Caco-2 (cell line): ENCODE measurements around the gene IARS1. TPM values are rescaled to one million over a fixed set of nuclear protein-coding genes. Genes with fewer than 3 reads are reported as not detected.

Experiments
- BruUV-seq: library from RNA; stranded (reverse); fragments of 400-500 nt; replicated peaks from 2 replicates; lab custom pipeline; 2021; lab: Mats Ljungman, UMichigan
- CTCF ChIA-PET: fragments of 300-600 bp; sonication (Branson Sonifier 250); formaldehyde crosslinking; loops from one replicate; lab custom pipeline; 2022; ENCODE audit warnings: antibody characterized with exemption; lab: Charles Lee
- POLR2A ChIA-PET: fragments of 300-600 bp; sonication (Branson Sonifier 250); formaldehyde crosslinking; loops from one replicate; lab custom pipeline; 2022; ENCODE audit warnings: antibody characterized with exemption; lab: Charles Lee
- DNase-seq, 2 experiments: peaks; one replicate each; pipeline versions ENCODE4 v3.0.0 to v3.0.0-alpha.2; 2020 to 2022
- H3K27me3 ChIP-seq: replicated peaks from 2 replicates; pipeline ENCODE4 v1.6.0; 2011; ENCODE audit warnings: low read length; ENCODE audit not compliant: control insufficient read depth, insufficient read depth
- H3K36me3 ChIP-seq: 2 replicates; pipeline ENCODE4 v1.5.1; 2011; ENCODE audit warnings: low read length; ENCODE audit not compliant: control insufficient read depth, insufficient read depth
- H3K4me1 ChIP-seq: fragments of 250-450 bp; sonication (Bioruptor Pico); 2 replicates; pipeline ENCODE4 v1.5.1; 2020; ENCODE audit warnings: mild to moderate bottlenecking
- H3K4me3 ChIP-seq: 2 replicates; pipeline ENCODE4 v1.5.1; 2011; ENCODE audit warnings: low read depth, mild to moderate bottlenecking, control low read depth, low read length
- H3K9me3 ChIP-seq: fragments of 250-450 bp; sonication (Bioruptor Pico); 2 replicates; pipeline ENCODE4 v1.5.1; 2020; ENCODE audit warnings: mild to moderate bottlenecking, moderate library complexity
- H3K27ac Mint-ChIP-seq: one replicate; pipeline ENCODE4 v1.8.0; 2022; ENCODE audit warnings: mixed read lengths; ENCODE audit not compliant: unreplicated experiment
- H3K27me3 Mint-ChIP-seq: one replicate; pipeline ENCODE4 v1.8.0; 2022; ENCODE audit warnings: mixed read lengths; ENCODE audit not compliant: insufficient read depth, unreplicated experiment
- H3K36me3 Mint-ChIP-seq: one replicate; pipeline ENCODE4 v1.8.0; 2022; ENCODE audit warnings: mild to moderate bottlenecking, mixed read lengths; ENCODE audit not compliant: insufficient read depth, unreplicated experiment
- H3K4me1 Mint-ChIP-seq: one replicate; pipeline ENCODE4 v1.8.0; 2022; ENCODE audit warnings: low read depth, mixed read lengths; ENCODE audit not compliant: unreplicated experiment
- H3K4me3 Mint-ChIP-seq: one replicate; pipeline ENCODE4 v1.8.0; 2022; ENCODE audit warnings: mild to moderate bottlenecking, moderate library complexity, mixed read lengths; ENCODE audit not compliant: unreplicated experiment
- H3K9me3 Mint-ChIP-seq: one replicate; pipeline ENCODE4 v1.8.0; 2022; ENCODE audit warnings: mixed read lengths; ENCODE audit not compliant: unreplicated experiment
- intact Hi-C: fragments of 100-400 bp; cut with micrococcal nuclease; formaldehyde crosslinking; loops from one replicate; pipeline ENCODE4 v1.10.0; 2022; ENCODE audit not compliant: unreplicated experiment
- total RNA-seq: library from RNA; stranded (reverse); gene quantifications from 2 replicates; pipeline ENCODE4 v1.2.3, GENCODE V29; 2022
- TF ChIP-seq, protein P1 (sequence below), 2 experiments: fragments of 200-600 bp in 1 of 2; IDR thresholded peaks; 1 replicate in 1 of 2; 2 replicates in 1 of 2; pipeline versions ENCODE4 v1.5.1 to v1.8.0; 2011 to 2022; ENCODE audit warnings: antibody characterized with exemption in 1 of 2, control low read depth in 1 of 2, inconsistent platforms in 1 of 2, low read depth in 1 of 2, low read length in 1 of 2, mild to moderate bottlenecking in 1 of 2, moderate library complexity in 1 of 2; ENCODE audit not compliant: insufficient read depth in 1 of 2, severe bottlenecking in 1 of 2, unreplicated experiment in 1 of 2

The IARS1 gene
- total RNA-seq, 1 experiment from 2014 or later = 138 TPM

GRCh38 chr9:92266486-92266885 lies 27.0 kb downstream of the IARS1 start:
- no peak for DNase-seq

GRCh38 chr9:92265154-92265553 lies 28.3 kb downstream of the IARS1 start:
- CTCF ChIA-PET = no interaction called here
- H3K36me3 Mint-ChIP-seq = peaks cover 88% of the 10 kb centered on the region

More at GRCh38 chr9:92266486-92266885, 27.0 kb downstream of the IARS1 start:
- Mint-ChIP-seq H3K9me3 (no peaks in the 10 kb centered on the region), H3K36me3 (peaks cover 87% of the 10 kb centered on the region), H3K27ac (no peak overlapping the region), H3K4me1 (no peaks in the 10 kb centered on the region), H3K4me3 (no peak overlapping the region), H3K27me3 (no peaks in the 10 kb centered on the region)
- TF ChIP-seq, protein P1, sequence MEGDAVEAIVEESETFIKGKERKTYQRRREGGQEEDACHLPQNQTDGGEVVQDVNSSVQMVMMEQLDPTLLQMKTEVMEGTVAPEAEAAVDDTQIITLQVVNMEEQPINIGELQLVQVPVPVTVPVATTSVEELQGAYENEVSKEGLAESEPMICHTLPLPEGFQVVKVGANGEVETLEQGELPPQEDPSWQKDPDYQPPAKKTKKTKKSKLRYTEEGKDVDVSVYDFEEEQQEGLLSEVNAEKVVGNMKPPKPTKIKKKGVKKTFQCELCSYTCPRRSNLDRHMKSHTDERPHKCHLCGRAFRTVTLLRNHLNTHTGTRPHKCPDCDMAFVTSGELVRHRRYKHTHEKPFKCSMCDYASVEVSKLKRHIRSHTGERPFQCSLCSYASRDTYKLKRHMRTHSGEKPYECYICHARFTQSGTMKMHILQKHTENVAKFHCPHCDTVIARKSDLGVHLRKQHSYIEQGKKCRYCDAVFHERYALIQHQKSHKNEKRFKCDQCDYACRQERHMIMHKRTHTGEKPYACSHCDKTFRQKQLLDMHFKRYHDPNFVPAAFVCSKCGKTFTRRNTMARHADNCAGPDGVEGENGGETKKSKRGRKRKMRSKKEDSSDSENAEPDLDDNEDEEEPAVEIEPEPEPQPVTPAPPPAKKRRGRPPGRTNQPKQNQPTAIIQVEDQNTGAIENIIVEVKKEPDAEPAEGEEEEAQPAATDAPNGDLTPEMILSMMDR (IDR thresholded peaks at IDR 0.05; ENCODE audit: insufficient read depth in 1 of 2, low read depth in 1 of 2, low read length in 1 of 2, severe bottlenecking in 1 of 2, unreplicated experiment in 1 of 2) = no peak
- BruUV-seq = no TSS peak
- POLR2A ChIA-PET = interaction anchor here (0.7 kb wide), 1 partner anchor 62 kb away, joined by 3 read pairs; no protein-coding TSS in a partner anchor
- Histone ChIP-seq H3K36me3 (no peaks in the 10 kb centered on the region), H3K9me3 (no peaks in the 10 kb centered on the region), H3K27me3 (no peaks in the 10 kb centered on the region), H3K4me1 (no peaks in the 10 kb centered on the region), H3K4me3 (no peak overlapping the region)
- intact Hi-C loops = no loop called here
- CTCF ChIA-PET = no interaction called here

GRCh38 chr9:92263131-92263530 lies 30.4 kb downstream of the IARS1 start:
- no peaks in the 10 kb centered on the region for H3K4me1 ChIP-seq
- POLR2A ChIA-PET = no interaction called here
- H3K36me3 Mint-ChIP-seq = peaks cover 84% of the 10 kb centered on the region
- no peak for DNase-seq
- no peaks in the 10 kb centered on the region for H3K36me3 ChIP-seq
- no peak overlapping the region for H3K4me3 ChIP-seq
- H3K9me3 Mint-ChIP-seq = no peaks in the 10 kb centered on the region
- no TSS peak for BruUV-seq
- H3K4me1 Mint-ChIP-seq = no peaks in the 10 kb centered on the region
- H3K4me3 Mint-ChIP-seq = no peak overlapping the region
- H3K27me3 Mint-ChIP-seq = no peaks in the 10 kb centered on the region
- intact Hi-C loops = no loop called here
- no peak overlapping the region for H3K27ac Mint-ChIP-seq
- H3K27me3 ChIP-seq = no peaks in the 10 kb centered on the region
- H3K9me3 ChIP-seq = no peaks in the 10 kb centered on the region
- CTCF ChIA-PET = no interaction called here
- TF ChIP-seq, protein P1 (IDR thresholded peaks at IDR 0.05; ENCODE audit: insufficient read depth in 1 of 2, low read depth in 1 of 2, low read length in 1 of 2, severe bottlenecking in 1 of 2, unreplicated experiment in 1 of 2) = no peak

More at GRCh38 chr9:92265154-92265553, 28.3 kb downstream of the IARS1 start:
- intact Hi-C loops = no loop called here
- Mint-ChIP-seq H3K4me1 (no peaks in the 10 kb centered on the region), H3K4me3 (no peak overlapping the region), H3K27me3 (no peaks in the 10 kb centered on the region), H3K27ac (no peak overlapping the region), H3K9me3 (no peaks in the 10 kb centered on the region)
- H3K4me3 ChIP-seq = no peak overlapping the region
- no peak for DNase-seq
- no peaks in the 10 kb centered on the region for H3K4me1 ChIP-seq
- TF ChIP-seq, protein P1 (IDR thresholded peaks at IDR 0.05; ENCODE audit: insufficient read depth in 1 of 2, low read depth in 1 of 2, low read length in 1 of 2, severe bottlenecking in 1 of 2, unreplicated experiment in 1 of 2) = no peak
- POLR2A ChIA-PET = no interaction called here
- no peaks in the 10 kb centered on the region for H3K9me3 ChIP-seq
- no TSS peak for BruUV-seq
- no peaks in the 10 kb centered on the region for H3K27me3 ChIP-seq
- no peaks in the 10 kb centered on the region for H3K36me3 ChIP-seq
